HG03097 (cell line): Measurements from ENCODE around the gene ABCG8.

Source experiments
- ATAC-seq: cut with Tn5 transposase; IDR thresholded peaks from one replicate; pipeline ENCODE4 v1.9.1; 2021; ENCODE audit not compliant: unreplicated experiment, low FRiP score

The ABCG8 gene

DNA sequence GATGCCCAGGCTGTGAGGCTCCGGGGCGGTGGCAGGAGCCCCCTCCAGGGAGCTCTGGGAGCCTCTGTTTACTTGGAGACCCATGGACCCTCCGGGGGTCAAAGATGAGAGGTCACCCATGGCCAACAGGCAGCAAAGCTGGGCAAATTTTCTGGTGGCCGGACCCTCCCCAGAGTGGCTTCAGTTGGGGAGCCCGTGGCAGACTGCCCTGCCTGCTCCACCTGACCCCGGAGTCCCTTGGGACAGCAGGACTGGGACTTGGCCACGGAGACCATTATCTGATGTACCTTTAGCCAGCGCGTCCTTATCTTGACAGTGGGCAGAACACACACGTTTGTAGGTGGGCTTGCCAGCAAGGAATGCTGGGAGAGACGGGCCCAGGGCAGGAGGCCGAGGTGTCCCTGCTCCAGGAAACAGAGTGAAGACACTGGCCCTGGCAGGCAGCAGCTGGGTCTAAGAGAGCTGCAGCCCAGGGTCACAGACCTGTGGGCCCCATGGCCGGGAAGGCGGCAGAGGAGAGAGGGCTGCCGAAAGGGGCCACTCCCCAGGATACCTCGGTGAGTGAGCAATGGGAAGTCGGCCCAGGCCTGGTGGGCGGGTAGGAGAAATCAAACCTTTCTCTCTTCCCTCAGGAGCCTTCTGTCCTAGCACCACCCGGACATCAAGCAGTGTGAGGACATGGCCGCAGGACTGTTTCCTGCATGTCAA is at the start of gene ABCG8, which contains the start of gene ABCG5:
TSS of gene ABCG8 (plus strand) at position 412 of the 708 bp plus-strand sequence. CDS start at position 495, 83 bp downstream.
TSS of gene ABCG5 (minus strand) at position 280 of the 708 bp plus-strand sequence. CDS start at position 120, 160 bp downstream.
- no peak for ATAC-seq

DNA sequence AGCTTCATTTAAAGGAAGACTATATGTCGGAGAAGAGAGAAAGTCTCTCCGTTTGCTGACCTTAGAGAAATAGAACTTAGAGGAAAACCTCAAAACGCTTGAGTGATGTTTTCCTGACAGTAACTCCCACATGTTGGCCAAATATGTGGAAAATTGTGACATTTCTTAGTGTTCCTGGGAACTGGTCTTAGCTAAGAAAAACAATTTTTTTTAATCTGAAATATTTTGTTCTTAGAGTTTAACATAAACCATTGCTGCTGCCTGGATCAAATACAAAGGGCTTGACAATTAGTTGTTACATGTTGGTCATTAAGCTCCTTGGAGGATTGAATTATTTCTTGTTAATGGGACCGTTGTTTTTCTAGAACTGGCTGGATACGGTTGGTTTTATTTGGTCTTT is 48.6 kb upstream of the ABCG8 start:
- ATAC-seq, result no peak

DNA sequence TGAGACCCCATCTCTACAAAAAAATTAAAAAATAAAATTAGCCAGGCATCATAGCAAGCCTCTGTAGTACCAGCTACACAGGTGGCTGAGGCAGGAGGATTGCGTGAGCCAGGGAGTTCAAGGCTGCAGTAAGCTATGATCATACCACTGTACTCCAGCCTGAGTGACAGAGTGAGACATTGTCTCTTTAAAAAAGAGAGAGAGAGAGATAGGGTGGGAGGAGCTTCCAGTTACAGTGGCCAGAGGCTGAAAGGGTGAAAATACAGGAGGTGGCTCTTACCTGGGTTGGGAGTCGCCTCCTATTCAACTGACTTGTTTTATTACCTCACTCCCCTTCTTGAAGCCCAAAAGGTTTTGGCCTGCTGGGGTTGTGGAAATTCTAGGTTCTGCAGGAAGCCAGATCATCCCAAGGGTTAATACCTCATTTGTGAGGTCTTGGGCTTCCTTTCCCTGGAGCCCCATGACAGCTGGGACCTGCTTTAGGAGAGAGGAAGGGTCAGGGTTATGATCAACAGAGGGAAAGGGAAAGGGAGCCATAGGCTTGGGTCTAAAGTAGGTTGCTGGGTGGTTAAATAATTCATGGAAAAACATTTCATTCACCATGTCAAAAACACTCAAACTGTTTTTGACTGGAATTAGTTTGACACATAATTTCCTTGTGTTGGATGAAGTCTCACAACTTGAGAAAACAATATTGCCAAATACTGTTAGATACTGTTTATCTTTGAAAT is 47.6 kb upstream of the ABCG8 start:
- ATAC-seq, result no peak

DNA sequence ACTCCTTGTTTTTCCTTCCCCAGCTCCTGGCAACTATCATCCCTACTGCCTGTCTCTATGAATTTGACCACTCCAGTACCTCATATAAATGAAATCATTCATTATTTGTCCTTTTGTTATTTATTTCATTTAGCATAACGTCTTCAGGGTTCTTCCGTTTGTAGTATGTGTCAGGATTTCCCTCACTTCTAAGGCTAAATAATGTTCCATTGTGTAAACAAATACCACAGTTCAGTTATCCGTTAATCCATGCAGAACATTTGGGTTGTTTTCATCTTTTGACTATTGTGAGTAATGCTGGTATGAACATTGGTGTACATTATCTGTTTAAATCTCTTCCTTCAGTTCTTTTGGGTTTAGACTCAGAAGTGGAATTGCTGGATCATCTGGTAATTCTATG is 46.1 kb upstream of the ABCG8 start:
- ATAC-seq, result no peak

DNA sequence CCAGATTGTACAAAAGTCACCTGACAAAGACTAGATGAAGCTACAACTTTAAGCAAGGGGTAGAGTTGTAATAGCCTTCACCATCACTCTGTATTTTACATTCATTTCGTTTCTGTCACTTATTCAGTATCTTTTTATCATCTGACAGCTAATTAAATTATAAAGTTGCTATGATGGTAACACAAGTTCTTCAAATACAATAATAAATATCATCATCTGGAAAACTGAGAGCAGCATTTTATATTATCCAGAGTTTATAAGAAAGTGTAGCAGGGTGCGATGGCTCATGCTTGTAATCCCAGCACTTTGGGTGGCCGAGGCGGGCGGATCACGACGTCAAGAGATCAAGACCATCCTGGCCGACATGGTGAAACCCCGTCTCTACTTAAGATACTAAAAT is 43.8 kb upstream of the ABCG8 start:
- no peak for ATAC-seq

DNA sequence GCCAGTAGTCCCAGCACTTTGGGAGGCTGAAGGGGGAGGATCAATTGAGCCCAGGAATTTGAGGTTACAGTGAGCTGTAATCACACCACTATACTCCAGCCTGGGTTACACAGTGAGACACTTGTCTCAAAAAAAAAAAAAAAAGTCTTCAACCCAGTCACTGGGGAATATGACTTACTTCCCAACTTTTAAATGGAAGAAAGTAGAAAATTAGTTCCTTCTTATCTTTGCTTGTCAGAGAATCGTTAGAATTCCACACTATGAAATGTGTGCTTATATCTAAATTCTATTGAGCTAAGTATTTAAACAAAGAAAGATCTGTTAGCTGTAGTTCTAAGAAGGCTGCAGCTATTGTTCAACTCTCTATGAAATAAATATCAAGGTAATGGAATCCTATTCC is 42.6 kb upstream of the ABCG8 start:
- no peak for ATAC-seq

DNA sequence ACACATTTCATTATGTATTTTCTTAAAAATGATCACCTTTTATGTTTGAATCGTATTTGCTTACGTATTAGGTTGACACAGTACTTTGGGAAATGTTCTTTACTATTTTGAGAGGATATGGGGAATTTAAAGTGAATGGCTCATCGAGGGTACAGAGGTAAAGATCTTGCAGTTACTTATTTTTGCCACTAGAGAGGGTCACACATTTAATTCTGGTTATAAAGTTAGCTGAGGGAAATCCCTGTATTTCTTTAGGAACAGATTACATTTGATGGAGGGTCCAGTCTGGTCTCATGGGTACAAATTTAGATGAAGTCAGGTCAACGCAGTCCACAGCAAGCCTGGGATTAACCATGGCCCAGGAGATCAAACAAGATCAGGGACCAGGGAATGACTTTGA is 40.5 kb upstream of the ABCG8 start:
- ATAC-seq, result no peak

DNA sequence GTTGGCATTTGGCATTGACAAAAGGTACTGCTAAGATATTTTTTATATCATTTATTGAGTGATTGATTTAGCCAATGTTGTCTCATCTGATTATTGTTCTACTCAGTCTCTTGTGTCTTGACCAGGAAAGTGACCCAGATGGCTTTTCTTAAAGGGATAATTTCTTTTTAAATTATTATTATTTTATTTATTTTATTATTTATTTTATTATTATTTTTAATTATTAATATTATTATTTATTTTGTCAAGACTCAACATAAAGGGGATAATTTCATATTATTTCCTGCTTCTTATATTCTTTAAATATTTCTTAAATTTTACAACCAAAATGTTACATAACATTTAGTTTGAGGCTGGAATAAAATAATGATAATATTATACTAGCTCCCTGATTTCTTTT is 37.9 kb upstream of the ABCG8 start:
- ATAC-seq, result no peak

DNA sequence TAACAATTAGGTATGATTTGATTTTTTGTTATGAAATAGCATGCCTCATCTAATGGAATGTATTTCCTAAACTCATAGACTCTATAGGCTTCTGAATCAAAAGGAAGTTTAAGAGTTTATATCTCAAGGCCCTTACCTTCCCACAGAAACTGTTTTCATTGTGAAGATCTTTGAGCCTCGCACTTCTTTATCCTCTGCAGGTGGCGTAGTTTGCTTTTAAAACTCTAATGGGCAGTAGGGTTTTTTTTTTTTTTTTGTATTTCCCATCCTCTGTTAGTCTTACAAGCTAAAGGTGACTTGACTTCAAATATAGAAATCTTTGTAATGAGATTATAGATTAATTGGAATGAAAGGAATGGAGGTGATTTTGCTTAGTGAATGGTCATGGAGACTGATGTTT is 36.6 kb upstream of the ABCG8 start:
- ATAC-seq, result no peak

DNA sequence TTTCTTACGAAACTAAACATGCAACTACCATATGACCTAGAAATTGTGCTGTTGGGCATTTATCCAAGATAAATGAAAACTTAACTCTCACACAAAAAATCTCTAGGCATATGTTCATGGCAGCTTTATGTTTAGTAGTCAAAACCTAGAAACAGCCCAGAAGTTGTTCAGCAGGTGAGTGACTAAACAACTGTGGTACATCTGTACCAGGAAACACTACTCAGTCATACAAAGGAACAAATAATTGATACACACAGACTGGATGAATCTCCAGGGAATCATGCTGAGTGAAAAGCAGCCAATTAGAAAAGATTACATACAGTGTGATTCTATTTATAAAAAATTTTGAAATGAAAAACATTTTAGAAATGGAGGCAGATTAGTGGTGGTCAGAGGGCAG is 35.7 kb upstream of the ABCG8 start:
- ATAC-seq, result no peak

DNA sequence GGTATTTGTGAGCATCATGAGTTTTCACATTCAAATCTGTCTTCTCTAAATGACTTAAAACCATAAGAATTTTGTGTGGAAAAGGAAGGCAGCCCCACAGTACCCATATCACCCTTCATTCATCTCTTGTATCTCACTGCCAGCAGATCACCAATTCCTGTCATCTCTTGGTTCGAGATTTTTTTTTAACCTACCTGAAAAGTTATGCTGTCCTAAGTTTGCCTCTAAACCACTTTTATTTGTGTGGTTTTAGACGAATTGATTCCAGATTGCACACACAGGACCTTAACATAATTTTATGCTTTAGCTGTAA is 32.1 kb upstream of the ABCG8 start:
- no peak for ATAC-seq

DNA sequence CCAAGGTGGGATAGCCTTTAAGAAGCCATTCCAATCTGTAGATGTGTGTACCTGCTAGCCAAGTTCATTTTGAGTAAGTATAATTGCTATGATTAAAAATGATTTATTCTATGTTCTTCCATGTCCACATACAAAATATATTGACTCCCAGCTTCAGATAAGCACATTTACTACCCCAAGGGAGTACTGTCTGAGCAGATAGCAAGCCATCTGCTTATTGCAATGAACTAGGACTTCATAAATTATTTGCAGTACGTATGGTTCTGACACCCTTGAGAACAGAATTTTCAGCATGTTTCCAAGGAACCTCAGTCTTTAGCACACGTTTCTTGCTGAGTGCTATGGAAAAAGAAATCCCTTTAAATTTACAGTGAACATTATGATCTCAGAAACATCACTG is 28.3 kb upstream of the ABCG8 start:
- ATAC-seq, result no peak

DNA sequence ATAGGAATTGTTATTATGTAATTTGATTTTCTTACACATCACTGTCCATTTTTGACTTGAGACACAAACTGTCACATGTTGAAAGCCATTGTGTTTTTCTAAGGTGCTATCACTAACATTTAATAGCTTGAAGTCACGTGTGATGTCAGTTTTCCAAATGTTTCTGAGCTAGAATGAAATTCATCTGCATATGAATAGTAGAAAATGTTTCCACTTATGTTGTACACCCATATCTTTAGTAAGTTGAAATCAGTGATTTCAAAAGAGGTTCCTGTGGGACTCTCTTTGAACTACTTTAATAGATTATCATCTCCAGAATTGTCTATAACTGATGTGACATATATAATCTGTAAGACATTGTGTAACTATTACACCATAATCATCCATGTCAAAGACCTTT is 27.9 kb upstream of the ABCG8 start:
- ATAC-seq, result no peak

DNA sequence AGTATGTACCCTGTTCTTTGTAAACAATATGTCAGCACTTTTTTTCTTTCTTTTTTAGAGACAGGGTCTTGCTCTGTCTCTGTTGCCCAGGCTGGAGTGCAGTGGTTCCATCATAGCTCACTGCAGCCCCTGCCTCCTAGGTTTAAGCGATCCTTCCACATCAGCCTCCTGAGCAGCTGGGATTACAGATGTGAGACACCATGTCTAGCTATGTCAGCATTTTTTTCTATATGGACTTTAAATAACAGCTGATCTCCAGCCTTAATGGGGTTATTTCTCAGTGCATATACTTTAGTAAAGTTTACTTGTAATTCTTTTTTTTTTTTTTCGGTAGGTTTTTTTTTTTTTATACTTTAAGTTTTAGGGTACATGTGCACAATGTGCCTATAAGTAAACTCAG is 26.8 kb upstream of the ABCG8 start:
- no peak for ATAC-seq

DNA sequence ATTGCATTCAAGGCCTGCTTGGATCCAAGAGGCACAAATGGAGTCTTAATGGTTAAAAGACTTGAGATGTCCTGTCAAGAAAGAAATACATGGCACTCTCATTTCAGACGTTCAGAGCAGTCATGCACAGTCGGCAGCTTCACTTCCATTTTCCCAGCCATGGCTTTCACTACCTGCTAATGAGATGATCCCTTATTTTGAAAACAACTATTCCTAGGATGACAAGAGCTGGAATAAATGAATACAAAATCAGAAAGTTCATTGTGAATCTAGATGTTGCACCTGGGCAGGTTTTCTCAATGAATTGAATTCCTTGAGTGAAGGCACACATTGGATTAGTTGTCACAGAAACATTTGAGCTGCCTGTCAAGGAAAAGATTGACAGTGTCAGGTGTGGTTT is 25.8 kb upstream of the ABCG8 start:
- no peak for ATAC-seq

DNA sequence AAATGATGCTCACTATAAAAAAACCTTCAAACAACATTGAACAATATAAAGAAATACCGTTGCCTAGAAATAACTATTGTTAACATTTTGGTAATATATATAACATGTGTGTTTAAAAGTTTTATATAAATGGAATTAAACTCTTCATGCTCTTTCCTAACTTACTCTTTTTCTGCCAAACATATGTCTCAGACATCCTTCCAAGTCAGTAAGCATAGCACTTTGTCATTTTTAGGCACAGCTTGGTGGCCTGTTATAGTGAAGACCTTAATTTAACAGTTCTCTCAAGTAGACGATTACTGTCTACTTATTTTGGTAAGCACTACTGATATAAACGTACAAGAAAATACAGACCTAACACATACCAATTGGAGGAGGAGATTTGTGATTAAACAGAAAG is 24.1 kb upstream of the ABCG8 start:
- no peak for ATAC-seq

DNA sequence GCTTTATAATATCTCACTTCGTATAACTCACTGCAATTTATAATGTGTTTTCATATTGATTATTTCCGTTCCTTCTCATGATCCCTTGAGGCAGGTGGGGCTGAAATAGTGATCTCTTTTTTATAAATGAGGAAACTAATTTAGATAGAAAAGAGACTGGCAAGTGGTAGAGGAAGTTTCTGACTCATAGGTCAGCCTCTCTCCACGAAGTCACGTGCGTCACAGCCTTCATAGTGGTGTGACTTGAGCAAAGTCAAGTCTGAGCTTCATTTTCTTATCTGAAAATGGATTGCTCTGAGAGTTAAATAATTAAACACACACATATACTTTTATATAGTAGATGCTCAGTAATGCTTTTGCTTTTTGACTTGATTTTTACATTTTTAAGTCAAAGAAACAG is 20.0 kb upstream of the ABCG8 start:
- no peak for ATAC-seq

DNA sequence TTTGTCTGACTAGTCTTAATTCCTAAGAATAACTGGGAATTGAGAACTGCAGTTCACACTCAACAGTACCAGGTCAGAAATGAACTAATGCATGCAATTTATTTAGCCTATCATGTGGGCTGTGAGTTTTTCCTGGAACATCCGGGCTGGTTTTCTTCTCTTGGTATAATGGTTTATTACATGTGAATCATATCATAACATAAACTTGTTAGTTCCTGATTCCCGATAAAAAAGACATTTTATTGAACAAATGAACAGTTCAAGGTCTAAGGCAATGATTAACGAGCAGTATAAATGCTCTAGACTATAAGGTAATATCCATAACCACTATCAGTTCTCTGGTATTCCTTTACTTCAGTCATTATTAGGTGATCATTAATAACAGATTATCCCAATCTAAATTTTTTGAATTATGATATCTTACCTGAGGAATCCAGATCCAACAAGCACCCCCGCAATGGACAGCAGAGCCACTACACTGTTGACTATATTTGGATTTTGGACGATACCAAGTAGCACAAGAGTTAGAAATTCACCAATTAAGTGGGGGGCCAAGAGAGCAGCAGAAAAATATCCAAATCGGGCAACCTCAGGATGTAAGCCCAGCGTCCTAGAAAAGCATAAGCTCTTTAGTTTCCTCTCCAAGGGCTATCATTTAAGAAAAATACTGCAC is 19.1 kb upstream of the ABCG8 start:
- no peak for ATAC-seq

DNA sequence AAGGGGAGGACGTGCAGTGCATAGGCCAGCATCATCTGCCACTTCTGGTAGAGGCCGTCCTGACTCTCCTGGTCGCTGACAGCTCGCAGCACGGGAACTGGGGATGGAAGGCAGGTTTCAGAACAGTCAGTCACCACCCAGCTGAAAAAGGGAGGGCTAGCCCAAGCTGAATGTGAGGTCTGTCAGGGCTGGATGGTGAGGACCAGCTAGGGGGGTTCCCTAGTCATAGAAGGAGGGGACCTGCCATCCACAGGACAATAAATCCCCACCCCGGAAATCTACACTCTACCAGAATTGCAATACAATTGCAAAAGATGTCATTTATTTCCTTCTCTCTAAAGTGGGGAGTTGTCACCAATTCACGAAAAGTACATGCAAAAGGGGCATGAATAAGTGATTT is 15.9 kb upstream of the ABCG8 start:
- no peak for ATAC-seq

DNA sequence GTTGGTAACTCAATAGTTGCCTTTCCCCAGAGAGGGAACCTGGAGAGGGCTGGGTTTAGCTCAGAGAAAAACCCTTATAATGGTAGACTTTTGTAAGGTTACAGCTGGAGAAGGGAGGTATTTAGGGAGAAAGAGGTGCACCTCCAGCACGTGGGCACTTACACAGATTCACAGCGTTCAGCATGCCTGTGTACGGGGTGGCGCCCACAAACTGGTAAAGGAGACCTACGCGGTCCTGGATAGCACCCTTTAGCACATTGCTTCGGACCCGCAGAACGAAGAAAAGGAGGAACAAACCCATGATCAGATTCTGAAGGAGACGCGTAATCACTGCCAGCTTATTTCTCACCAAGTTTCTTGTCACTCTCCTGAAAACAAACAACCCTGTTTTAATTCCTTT is 15.0 kb upstream of the ABCG8 start:
- ATAC-seq, result no peak

DNA sequence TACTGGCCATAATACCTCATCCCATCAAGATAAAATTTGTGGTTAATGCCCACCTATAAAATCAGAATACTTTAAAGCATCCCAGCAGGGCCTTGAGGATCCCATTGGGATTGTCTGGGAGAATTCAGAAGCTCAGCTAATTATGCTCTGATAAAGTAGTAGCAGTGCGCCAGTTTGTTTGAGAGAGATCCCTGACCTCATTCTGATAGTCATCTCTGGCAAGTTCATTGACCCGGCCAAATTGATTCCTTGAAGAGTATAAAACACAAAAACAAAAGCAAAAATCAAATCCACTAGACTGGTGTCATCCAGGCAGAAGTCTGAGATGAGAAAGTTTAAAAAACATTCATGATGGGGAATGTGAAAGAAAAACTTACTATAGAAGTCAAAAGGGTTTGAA is 14.3 kb upstream of the ABCG8 start:
- no peak for ATAC-seq

DNA sequence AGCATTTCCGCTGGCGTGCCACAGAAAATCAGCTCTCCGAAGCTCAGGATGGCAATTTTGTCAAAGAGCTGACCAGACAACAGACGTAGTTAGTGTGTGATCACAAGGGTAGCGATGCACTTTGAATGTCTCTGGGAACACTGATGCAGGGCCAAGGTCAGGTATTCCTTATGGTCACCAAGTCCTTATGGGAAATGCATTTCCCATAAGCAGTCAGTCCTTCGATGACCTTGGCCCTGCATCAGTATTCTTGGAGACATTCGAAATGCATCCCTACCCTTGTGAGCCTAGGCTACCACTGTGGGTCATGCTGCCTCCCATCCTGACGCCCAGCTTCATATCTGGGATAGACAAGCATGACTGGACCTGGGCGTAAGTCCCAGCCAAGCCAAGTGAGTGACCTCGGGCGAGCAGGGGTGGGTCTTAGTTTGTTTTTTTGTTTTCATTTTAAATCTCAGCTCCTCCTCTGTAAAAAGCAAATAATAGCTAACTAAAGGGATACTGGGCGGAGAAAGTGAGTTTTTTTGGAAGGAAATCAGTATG is 13.7 kb upstream of the ABCG8 start:
- ATAC-seq, result no peak
